A673 (cell line): ENCODE measurements around the gene GOLGA3. TPM values are rescaled to one million over a fixed set of nuclear protein-coding genes. Genes with fewer than 3 reads are reported as not detected.

Source experiments
- BruUV-seq: library from RNA; stranded (reverse); fragments of 400-500 nt; replicated peaks from 2 replicates; lab custom pipeline; 2021; lab: Mats Ljungman, UMichigan
- CTCF ChIA-PET: fragments of 300-600 bp; sonication (Branson Sonifier 250); formaldehyde crosslinking; loops from one replicate; lab custom pipeline; 2022; ENCODE audit warnings: antibody characterized with exemption; lab: Charles Lee
- POLR2A ChIA-PET: fragments of 300-600 bp; sonication (Branson Sonifier 250); formaldehyde crosslinking; loops from one replicate; lab custom pipeline; 2022; ENCODE audit warnings: antibody characterized with exemption; ENCODE audit not compliant: low non-redundant PET; lab: Charles Lee
- DNase-seq: peaks from one replicate; pipeline ENCODE4 v3.0.0-alpha.2; 2015; ENCODE audit warnings: low spot score
- H3K27ac ChIP-seq: fragments of 200-600 bp; sonication (generic); 2 replicates; pipeline ENCODE4 v1.5.1; 2016; ENCODE audit warnings: mixed run types, low read depth, mild to moderate bottlenecking, mixed read lengths, antibody characterized with exemption, low read length; ENCODE audit not compliant: poor library complexity, severe bottlenecking
- H3K27me3 ChIP-seq: fragments of 200-600 bp; sonication (generic); replicated peaks from 2 replicates; pipeline ENCODE4 v1.6.1; 2017; ENCODE audit warnings: mixed run types, low read depth, mild to moderate bottlenecking, mixed read lengths, antibody characterized with exemption, low read length; ENCODE audit not compliant: insufficient read depth, poor library complexity
- H3K36me3 ChIP-seq: fragments of 200-600 bp; sonication (generic); 2 replicates; pipeline ENCODE4 v1.6.1; 2016; ENCODE audit warnings: mixed run types, mild to moderate bottlenecking, mixed read lengths, antibody characterized with exemption, low read length; ENCODE audit not compliant: insufficient read depth, poor library complexity, severe bottlenecking
- H3K4me1 ChIP-seq: fragments of 200-600 bp; sonication (generic); 2 replicates; pipeline ENCODE4 v1.6.1; 2017; ENCODE audit warnings: mixed run types, mild to moderate bottlenecking, mixed read lengths, antibody characterized with exemption, low read length; ENCODE audit not compliant: insufficient read depth, poor library complexity, severe bottlenecking
- H3K4me3 ChIP-seq: fragments of 200-600 bp; sonication (generic); 2 replicates; pipeline ENCODE4 v1.5.1; 2016; ENCODE audit warnings: low read depth, mixed run types, mild to moderate bottlenecking, mixed read lengths, low read length; ENCODE audit not compliant: poor library complexity, severe bottlenecking
- H3K9me3 ChIP-seq: fragments of 200-600 bp; sonication (generic); 2 replicates; pipeline ENCODE4 v1.6.1; 2016; ENCODE audit warnings: mixed run types, low read depth, mild to moderate bottlenecking, mixed read lengths, antibody characterized with exemption, low read length; ENCODE audit not compliant: poor library complexity, severe bottlenecking
- CTCF ChIP-seq: fragments of 300-800, 200-600 bp; sonication (generic); conservative IDR thresholded peaks from 2 replicates; pipeline ENCODE4 v1.5.1; 2017; ENCODE audit warnings: low read depth, mild to moderate bottlenecking, antibody characterized with exemption, low read length, moderate library complexity, mixed read lengths
- EZH2 ChIP-seq: fragments of 200-600 bp; sonication (generic); IDR thresholded peaks from 2 replicates; pipeline ENCODE4 v1.6.1; 2017; ENCODE audit warnings: borderline replicate concordance, low read depth, mild to moderate bottlenecking, mixed read lengths, antibody characterized with exemption, low read length; ENCODE audit not compliant: poor library complexity, severe bottlenecking
- intact Hi-C: fragments of 100-400 bp; cut with micrococcal nuclease; formaldehyde crosslinking; loops from one replicate; pipeline ENCODE4 v1.10.0; 2022; ENCODE audit not compliant: unreplicated experiment
- total RNA-seq: library from RNA; stranded (reverse); gene quantifications from 2 replicates; pipeline ENCODE4 v1.2.3, GENCODE V29; 2021

The GOLGA3 gene
- total RNA-seq, 1 experiment from 2014 or later: 58.4 TPM

- Histone ChIP-seq H3K4me3 (no peak overlapping the region), H3K36me3 (peaks cover 10% of the 10 kb centered on the region), H3K9me3 (no peaks in the 10 kb centered on the region), H3K4me1 (no peaks in the 10 kb centered on the region), H3K27me3 (no peaks in the 10 kb centered on the region), H3K27ac (no peak overlapping the region)
- DNase-seq: no peak
- intact Hi-C loops: no loop called here
- ChIA-PET POLR2A (no interaction called here), CTCF (no interaction called here)
- BruUV-seq: no TSS peak
- TF ChIP-seq EZH2: no peak
- TF ChIP-seq CTCF: no peak
Observed at GRCh38 chr12:132842449-132843045, 13.9 kb upstream of the GOLGA3 start.

- H3K4me1 ChIP-seq: no peaks in the 10 kb centered on the region
- peaks cover 7% of the 10 kb centered on the region for H3K36me3 ChIP-seq
- TF ChIP-seq CTCF (no peak), EZH2 (no peak)
- ChIA-PET POLR2A (no interaction called here), CTCF (no interaction called here)
- intact Hi-C loops: no loop called here
- H3K9me3 ChIP-seq: no peaks in the 10 kb centered on the region
- BruUV-seq: no TSS peak
- no peak overlapping the region for H3K4me3 ChIP-seq
- no peak for DNase-seq
- no peaks in the 10 kb centered on the region for H3K27me3 ChIP-seq
- H3K27ac ChIP-seq: no peak overlapping the region
Observed at GRCh38 chr12:132841151-132841550, 12.5 kb upstream of the GOLGA3 start.

GRCh38 chr12:132840536-132840935 lies 11.9 kb upstream of the GOLGA3 start:
- intact Hi-C loops: no loop called here
- Histone ChIP-seq H3K4me1 (no peaks in the 10 kb centered on the region), H3K27me3 (no peaks in the 10 kb centered on the region), H3K9me3 (no peaks in the 10 kb centered on the region), H3K27ac (no peak overlapping the region), H3K36me3 (peaks cover 3% of the 10 kb centered on the region), H3K4me3 (no peak overlapping the region)
- ChIA-PET POLR2A (no interaction called here), CTCF (no interaction called here)
- TF ChIP-seq CTCF: no peak
- no peak for TF ChIP-seq EZH2
- DNase-seq: no peak
- no TSS peak for BruUV-seq
